SJCRH30 (cell line): ENCODE results near the gene SLC4A3. TPM values are rescaled to one million over a fixed set of nuclear protein-coding genes. Genes with fewer than 3 reads are reported as not detected.

Experiments
- DNase-seq, 2 experiments: peaks; one replicate each; pipeline ENCODE4 v3.0.0-alpha.2; 2015 to 2020
- H3K27ac ChIP-seq: fragments of 250-450 bp; sonication (Bioruptor Pico); 2 replicates; pipeline ENCODE4 v1.5.1; 2020; ENCODE audit warnings: mild to moderate bottlenecking, moderate library complexity
- H3K27me3 ChIP-seq: fragments of 250-450 bp; sonication (Bioruptor Pico); 2 replicates; pipeline ENCODE4 v1.5.1; 2020; ENCODE audit warnings: mild to moderate bottlenecking, moderate library complexity
- H3K36me3 ChIP-seq: fragments of 250-450 bp; sonication (Bioruptor Pico); 2 replicates; pipeline ENCODE4 v1.5.1; 2020; ENCODE audit warnings: mild to moderate bottlenecking, moderate library complexity
- H3K4me1 ChIP-seq: fragments of 250-450 bp; sonication (Bioruptor Pico); 2 replicates; pipeline ENCODE4 v1.5.1; 2020; ENCODE audit warnings: mild to moderate bottlenecking, moderate library complexity
- H3K4me3 ChIP-seq: fragments of 250-450 bp; sonication (Bioruptor Pico); 2 replicates; pipeline ENCODE4 v1.5.1; 2020; ENCODE audit warnings: mild to moderate bottlenecking, moderate library complexity
- H3K9me3 ChIP-seq: fragments of 250-450 bp; sonication (Bioruptor Pico); replicated peaks from 2 replicates; pipeline ENCODE4 v1.5.1; 2020; ENCODE audit warnings: mild to moderate bottlenecking, moderate library complexity
- total RNA-seq: library from RNA; depleted of rRNA; stranded (reverse); fragments of >200 nt; shearing (Covaris generic); gene quantifications from 2 replicates; pipeline ENCODE4 v1.2.3, GENCODE V29; 2014; rRNA removed

SLC4A3 gene, protein sequence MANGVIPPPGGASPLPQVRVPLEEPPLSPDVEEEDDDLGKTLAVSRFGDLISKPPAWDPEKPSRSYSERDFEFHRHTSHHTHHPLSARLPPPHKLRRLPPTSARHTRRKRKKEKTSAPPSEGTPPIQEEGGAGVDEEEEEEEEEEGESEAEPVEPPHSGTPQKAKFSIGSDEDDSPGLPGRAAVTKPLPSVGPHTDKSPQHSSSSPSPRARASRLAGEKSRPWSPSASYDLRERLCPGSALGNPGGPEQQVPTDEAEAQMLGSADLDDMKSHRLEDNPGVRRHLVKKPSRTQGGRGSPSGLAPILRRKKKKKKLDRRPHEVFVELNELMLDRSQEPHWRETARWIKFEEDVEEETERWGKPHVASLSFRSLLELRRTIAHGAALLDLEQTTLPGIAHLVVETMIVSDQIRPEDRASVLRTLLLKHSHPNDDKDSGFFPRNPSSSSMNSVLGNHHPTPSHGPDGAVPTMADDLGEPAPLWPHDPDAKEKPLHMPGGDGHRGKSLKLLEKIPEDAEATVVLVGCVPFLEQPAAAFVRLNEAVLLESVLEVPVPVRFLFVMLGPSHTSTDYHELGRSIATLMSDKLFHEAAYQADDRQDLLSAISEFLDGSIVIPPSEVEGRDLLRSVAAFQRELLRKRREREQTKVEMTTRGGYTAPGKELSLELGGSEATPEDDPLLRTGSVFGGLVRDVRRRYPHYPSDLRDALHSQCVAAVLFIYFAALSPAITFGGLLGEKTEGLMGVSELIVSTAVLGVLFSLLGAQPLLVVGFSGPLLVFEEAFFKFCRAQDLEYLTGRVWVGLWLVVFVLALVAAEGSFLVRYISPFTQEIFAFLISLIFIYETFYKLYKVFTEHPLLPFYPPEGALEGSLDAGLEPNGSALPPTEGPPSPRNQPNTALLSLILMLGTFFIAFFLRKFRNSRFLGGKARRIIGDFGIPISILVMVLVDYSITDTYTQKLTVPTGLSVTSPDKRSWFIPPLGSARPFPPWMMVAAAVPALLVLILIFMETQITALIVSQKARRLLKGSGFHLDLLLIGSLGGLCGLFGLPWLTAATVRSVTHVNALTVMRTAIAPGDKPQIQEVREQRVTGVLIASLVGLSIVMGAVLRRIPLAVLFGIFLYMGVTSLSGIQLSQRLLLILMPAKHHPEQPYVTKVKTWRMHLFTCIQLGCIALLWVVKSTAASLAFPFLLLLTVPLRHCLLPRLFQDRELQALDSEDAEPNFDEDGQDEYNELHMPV
- 0.76 and 1.3 TPM in 2 replicates for total RNA-seq

DNA sequence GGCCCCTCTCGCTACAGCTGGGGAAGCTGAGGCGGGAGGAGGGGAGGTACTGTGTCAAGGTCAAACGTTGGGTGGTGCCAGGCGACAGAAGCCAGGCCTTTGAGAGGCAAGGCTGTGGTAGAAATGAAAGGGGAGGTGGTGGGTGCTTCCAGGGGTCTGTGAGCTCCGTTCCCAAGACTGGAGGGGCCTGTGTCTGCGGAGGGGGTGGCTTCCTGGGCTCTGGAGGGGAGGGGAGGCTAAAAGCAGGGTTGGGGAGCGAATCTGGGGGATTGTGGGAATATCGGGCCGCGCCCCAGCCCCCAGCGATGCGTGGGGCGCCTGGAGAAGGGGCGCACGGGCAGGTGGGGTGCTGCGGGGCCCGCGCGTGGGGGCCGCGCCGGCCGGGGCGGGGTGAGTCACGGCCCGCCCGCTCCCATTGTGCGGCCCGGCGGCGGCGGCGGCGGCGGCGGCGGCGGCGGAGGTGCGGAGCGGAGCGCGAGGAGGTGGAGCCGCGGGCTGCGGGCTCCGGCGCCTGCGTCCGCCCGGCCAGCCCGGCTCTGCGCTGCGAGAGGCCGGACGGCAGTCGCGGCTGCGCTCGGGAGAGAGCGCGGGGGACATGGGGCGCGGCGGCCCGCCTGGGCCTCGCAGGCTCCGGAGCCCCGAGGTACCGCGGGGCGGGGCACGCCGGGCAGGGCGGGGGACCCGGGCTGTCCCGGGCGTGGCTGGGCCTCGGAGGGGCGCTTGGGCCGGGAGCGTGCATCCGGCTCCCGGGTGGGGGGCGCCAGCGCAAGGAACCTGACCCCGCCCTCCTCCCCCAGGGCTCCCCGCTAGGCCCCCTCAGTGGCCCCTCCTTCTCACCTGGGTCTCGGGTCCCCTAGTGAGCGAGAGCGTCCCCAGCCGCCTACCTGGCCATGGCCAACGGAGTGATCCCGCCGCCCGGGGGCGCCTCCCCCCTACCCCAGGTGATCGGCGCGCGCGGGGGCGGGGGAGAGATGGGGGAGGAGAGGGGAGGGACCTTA lies at the start of gene SLC4A3:
Gene SLC4A3, plus strand, starts transcription at position 528 of the 998 bp plus-strand sequence. Its CDS starts 363 bp downstream, at position 891.
- Histone ChIP-seq H3K36me3 (no peaks in the 10 kb centered on the region), H3K27me3 (peaks cover 6% of the 10 kb centered on the region), H3K4me3 (peak within 1 kb of the TSS; percentile 62), H3K27ac (no peak within 1 kb of the TSS), H3K4me1 (no peaks in the 10 kb centered on the region), H3K9me3 (no peaks in the 10 kb centered on the region)
- DNase-seq = peak in 1 of 2 experiments; percentile 46

DNA sequence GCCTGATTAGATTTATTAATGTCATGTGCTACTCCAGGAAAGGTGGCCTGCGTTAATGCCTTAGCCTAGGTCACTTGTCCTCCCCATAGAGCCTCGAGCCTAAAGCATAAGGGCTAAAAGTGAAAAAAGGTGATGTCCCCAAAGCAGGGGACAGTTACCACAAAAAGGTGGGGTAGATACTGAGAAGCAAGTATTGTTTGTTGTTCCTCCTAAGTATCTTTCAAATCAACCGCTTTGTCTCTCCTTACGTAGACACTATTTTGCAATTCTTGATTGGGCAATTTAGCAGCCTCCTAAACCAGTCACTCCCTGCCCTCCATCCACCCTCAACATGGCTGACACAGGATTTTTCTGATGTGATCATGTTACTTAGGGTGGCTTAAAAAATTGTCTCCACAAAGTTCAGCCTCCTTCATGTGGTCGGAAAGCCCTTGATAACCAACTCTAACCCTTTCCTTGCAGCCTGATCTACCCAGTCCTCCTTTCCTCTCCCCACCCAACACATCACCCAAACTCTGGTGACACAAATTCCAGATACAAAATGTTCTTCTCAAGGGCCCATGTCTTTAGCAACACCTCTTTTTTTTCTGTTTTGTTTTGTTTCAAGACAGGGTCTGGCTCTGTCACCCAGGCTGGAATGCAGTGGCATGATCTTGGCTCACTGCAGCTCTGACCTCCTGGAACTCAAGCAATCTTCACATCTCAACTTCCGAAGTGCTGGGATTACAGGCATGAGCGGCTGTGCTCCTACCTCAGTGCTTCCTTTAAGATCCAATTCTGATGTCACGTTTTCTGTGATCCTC lies 48.4 kb upstream of the SLC4A3 start:
- no peak for DNase-seq
- no peak overlapping the region for H3K4me3 ChIP-seq
- no peaks in the 10 kb centered on the region for H3K9me3 ChIP-seq
- H3K27ac ChIP-seq = no peak overlapping the region
- no peaks in the 10 kb centered on the region for H3K36me3 ChIP-seq
- H3K27me3 ChIP-seq = no peaks in the 10 kb centered on the region
- H3K4me1 ChIP-seq = peaks cover 16% of the 10 kb centered on the region

DNA sequence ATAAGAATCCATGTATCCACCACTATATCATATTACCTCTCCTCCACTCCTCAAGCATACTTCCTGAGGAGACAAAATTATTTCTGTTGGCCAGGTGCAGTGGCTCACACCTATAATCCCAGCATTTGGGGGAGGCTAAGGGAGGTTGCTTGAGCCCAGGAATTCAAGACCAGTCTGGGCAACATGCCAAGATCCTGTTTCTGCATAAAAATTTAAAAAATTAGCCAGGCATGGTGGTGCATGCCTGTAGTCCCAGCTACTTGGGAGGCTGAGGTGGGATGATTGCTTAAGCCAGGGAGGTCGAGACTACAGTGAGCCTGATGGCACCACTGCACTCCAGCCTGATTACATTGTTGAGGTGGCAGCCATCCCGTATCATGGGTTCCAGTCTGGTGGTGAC lies 46.1 kb upstream of the SLC4A3 start:
- Histone ChIP-seq H3K36me3 (no peaks in the 10 kb centered on the region), H3K4me3 (no peak overlapping the region), H3K9me3 (no peaks in the 10 kb centered on the region), H3K27ac (no peak overlapping the region), H3K4me1 (peaks cover 14% of the 10 kb centered on the region), H3K27me3 (no peaks in the 10 kb centered on the region)
- no peak for DNase-seq

DNA sequence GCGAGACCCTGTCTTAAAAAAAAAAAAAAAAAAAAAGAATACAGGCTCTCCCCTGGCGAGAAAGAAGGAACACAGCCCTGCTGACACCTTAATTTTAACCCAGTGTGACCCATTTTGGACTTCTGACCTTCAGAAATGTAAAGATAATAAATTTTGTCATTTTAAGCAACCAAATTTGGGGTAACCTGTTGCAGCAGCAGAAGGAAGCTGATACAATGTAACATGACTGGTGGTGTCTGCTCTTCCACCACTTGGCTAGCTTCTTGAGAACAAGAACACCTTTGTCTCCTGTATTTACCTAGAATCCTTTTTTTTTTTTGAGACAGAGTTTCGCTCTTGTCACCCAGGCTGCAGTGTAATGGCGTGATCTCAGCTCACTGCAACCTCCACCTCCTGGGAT lies 36.3 kb upstream of the SLC4A3 start:
- H3K4me3 ChIP-seq = no peak overlapping the region
- H3K4me1 ChIP-seq = peaks cover 32% of the 10 kb centered on the region
- H3K27ac ChIP-seq = no peak overlapping the region

DNA sequence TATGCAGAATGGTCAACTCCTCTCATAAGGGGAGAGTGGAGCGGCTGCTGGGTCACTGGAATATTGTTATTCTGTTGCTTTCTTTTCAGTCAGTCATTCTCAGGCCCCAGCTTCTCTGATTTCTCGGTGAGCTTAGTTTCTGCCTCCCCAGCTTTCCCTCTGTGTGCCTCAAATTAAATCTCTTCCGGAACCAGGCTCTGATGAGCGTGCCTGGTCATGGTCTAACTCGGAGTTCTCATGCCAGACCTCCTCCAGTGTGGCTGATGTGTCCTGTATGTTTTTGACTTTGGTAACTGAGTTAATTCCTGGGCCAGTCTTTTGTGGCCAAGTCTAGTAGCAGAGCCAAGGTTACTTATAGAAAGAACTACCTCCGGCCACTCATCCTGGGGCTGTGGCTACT lies 34.7 kb upstream of the SLC4A3 start:
- no peaks in the 10 kb centered on the region for H3K9me3 ChIP-seq
- H3K4me1 ChIP-seq = peaks cover 38% of the 10 kb centered on the region
- no peaks in the 10 kb centered on the region for H3K36me3 ChIP-seq
- peak overlapping the region; percentile 29; the same call in 1 of the 2 replicates for H3K4me3 ChIP-seq
- DNase-seq = peak; percentile 76 to 92
- peak overlapping the region; percentile 87 for H3K27ac ChIP-seq
- H3K27me3 ChIP-seq = no peaks in the 10 kb centered on the region

More for the DNA sequence above, 36.3 kb upstream of the SLC4A3 start:
- DNase-seq = no peak
- Histone ChIP-seq H3K27me3 (no peaks in the 10 kb centered on the region), H3K36me3 (no peaks in the 10 kb centered on the region), H3K9me3 (no peaks in the 10 kb centered on the region)

DNA sequence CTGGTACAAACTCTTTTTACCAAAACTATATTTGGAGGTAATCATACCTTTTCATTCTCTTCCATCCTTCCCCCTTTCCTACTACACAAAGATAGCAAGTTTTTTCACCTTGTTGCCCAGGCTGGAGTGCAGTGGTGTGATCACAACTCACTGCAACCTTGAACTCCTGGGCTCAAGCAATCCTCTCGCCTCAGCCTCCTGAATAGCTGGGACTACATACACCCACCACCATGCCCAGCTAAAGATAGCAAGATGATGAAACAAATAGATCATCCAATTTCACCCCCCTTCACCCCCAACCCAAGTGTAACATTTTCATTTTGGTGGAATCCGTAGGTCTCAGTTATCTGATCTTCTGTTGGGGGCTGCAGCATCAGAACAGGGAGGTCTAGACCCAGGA lies 34.3 kb upstream of the SLC4A3 start:
- Histone ChIP-seq H3K27ac (peak overlapping the region; percentile 87), H3K36me3 (no peaks in the 10 kb centered on the region), H3K4me3 (no peak overlapping the region)

DNA sequence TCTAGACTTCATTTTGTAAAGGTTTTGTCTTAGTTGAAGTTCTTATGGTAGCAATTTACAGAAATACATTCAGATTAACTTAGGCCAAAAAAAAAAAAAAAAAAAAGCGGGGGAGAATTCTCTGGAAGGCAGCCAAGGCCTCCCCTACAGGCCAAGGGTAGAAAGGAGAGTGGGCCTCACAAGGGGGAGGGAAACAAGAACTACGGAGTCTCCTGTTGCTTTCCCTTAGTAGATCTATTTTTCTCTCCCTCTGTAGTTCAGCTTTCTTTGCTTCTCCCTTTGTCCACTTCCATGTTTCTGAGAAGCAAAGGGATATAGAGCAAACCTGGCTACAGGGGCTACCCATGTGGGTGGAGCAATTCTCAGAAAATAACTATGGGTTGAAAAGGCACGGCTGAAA lies 32.2 kb upstream of the SLC4A3 start:
- DNase-seq = peak; percentile 63 to 79
- Histone ChIP-seq H3K4me3 (no peak overlapping the region), H3K27ac (peak overlapping the region; percentile 47; the same call in 1 of the 2 replicates), H3K27me3 (no peaks in the 10 kb centered on the region), H3K36me3 (no peaks in the 10 kb centered on the region), H3K4me1 (peaks cover 38% of the 10 kb centered on the region), H3K9me3 (no peaks in the 10 kb centered on the region)

More for the DNA sequence above, 34.3 kb upstream of the SLC4A3 start:
- peaks cover 38% of the 10 kb centered on the region for H3K4me1 ChIP-seq
- DNase-seq = no peak
- no peaks in the 10 kb centered on the region for H3K9me3 ChIP-seq
- H3K27me3 ChIP-seq = no peaks in the 10 kb centered on the region

DNA sequence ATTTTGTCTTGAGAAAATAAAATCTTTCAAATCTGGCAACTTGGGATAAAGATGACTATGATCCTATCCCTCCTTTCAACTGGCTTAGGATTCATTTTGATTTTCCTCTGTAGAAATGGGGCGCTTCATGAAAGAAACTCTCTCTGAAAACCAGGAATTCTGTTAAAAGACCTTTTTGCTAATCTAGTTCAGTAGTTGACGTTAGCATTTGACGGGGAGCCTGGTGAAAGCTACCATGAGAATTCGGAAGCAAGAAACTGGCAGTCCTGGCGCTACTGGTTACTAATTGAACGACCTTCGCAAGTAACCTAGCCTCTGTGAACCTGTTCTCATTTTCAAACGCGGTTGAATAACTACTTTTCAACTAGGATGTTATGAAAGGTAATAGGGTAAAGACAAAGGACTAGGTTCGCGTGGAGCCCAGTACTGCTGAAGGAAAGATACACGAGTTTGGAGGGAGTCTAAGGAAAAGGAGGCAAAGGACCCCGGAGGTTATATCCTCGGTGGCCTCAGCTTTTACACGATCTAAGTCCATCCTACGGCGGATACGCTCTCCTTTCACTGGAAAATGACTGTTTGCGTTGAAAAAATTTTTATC lies 30.4 kb upstream of the SLC4A3 start:
- Histone ChIP-seq H3K4me1 (peaks cover 34% of the 10 kb centered on the region), H3K27me3 (no peaks in the 10 kb centered on the region), H3K36me3 (no peaks in the 10 kb centered on the region), H3K4me3 (peak overlapping the region; percentile 67), H3K9me3 (no peaks in the 10 kb centered on the region), H3K27ac (peak overlapping the region; percentile 75)
- no peak for DNase-seq

DNA sequence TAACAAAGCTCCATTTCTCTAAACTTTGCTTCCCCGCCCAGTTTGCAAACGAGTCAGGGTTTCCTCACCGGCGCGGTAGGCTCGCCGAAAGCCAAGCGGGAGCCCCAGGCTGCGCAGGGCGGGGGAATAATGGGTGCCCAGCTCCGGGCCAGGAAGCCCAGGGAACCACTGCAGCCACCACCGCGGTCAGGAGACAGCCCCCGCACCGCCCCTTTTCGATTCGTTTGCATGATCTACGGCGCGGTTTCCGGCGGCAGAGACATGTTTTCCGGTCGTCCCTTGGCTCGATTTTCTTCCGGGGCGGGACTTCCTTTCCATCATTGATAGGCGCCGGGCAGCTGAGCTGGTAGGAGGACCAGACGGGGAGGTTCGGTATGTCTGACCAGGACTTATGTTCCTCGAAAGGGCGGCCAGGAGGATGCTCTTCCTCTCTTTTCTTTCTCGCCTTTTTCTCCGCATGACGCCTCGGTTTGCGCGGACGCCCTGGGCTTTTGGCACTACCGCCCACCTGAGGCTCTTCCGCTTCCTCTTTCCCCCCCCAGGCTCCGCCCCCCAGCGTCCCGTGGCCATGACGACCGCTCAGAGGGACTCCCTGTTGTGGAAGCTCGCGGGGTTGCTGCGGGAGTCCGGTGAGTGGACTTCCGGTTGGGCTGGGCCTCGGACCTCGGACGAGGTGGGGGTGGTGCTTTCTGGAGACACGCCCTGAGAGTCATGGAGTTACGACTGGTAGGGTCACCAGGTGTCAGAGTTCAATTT lies 29.7 kb upstream of the SLC4A3 start, which contains the start of gene STK11IP:
Gene STK11IP, plus strand, starts transcription at position 306 of the 756 bp plus-strand sequence. Its CDS starts 263 bp downstream, at position 569.
- H3K4me1 ChIP-seq = peaks cover 28% of the 10 kb centered on the region
- no peaks in the 10 kb centered on the region for H3K27me3 ChIP-seq
- H3K9me3 ChIP-seq = no peaks in the 10 kb centered on the region
- DNase-seq = peak; percentile 96 to 98
- no peaks in the 10 kb centered on the region for H3K36me3 ChIP-seq
- H3K4me3 ChIP-seq = peak within 1 kb of the TSS; percentile 67
- H3K27ac ChIP-seq = peak within 1 kb of the TSS; percentile 75

DNA sequence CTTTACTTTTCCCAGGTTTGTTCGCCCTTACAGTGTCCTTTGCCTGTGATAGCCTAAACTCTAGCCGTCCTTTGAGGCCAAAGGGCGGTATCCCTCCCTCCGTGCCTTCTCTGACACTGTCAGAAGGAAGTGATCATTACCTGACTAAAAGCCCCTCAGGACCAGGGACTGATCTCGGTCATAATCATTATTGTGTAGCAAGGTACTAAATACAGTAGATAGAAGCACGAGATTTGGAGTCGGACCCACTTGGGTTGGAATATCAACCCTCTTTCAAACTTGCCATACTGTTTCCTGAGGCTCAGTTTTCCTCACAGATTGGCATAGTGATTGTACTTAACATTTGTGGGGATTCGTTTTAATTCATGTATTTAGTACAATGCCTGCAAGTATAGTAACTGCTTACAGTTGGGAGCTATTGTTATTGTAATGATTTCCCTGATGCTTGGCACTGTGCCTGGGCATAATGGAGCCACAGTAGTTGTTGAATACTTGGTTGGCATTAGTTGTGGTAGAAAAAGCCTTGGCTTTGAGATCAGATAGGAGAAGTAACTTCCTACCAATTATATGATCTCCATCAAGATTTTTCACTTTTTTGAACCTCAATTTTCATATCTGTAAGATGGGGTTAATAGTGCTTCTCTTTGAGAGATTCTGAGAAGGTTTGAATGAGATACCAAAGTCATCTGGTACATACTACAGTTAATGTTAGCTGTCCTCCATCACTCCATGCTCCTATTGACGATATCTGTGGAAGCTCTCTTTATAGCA lies 28.9 kb upstream of the SLC4A3 start:
- H3K27ac ChIP-seq = peak overlapping the region; percentile 75; the same call in 1 of the 2 replicates
- H3K9me3 ChIP-seq = no peaks in the 10 kb centered on the region
- DNase-seq = no peak
- H3K4me1 ChIP-seq = peaks cover 21% of the 10 kb centered on the region
- no peaks in the 10 kb centered on the region for H3K36me3 ChIP-seq
- H3K4me3 ChIP-seq = peak overlapping the region; percentile 67
- no peaks in the 10 kb centered on the region for H3K27me3 ChIP-seq

DNA sequence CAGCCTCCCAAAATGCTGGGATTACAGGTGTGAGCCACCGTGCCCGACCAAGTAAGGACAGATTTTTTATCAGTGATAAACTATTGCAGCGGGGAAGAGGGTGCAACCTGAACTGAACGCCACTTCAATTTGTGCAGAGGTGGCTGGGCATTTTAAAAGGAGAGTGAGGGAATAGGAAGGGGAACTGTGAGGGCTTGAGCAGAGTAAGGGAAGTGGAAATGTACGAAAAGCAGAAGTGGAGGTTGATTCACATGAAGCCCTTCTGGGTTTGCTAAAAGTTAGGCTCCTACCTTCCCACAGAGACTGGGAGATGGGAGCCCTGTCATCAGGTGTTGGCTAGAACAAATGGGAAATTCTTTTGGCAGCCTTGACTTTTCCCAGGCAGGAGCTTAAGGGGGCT lies 23.7 kb upstream of the SLC4A3 start:
- Histone ChIP-seq H3K27me3 (no peaks in the 10 kb centered on the region), H3K36me3 (no peaks in the 10 kb centered on the region; the same call in 1 of the 2 replicates), H3K4me3 (no peak overlapping the region), H3K9me3 (no peaks in the 10 kb centered on the region), H3K4me1 (no peaks in the 10 kb centered on the region), H3K27ac (no peak overlapping the region)
- DNase-seq = no peak
